Measurements from ENCODE around the gene SLC45A3.

SLC45A3 gene

GRCh38 chr1:205676597-205676996 lies 3.7 kb downstream of the SLC45A3 start:
- no peaks in the 10 kb centered on the region for H3K27me3 ChIP-seq (ENCODE audit: low read depth, low read length)
- peaks cover 0 to 20% of the 10 kb centered on the region in 2 donors for H3K4me1 ChIP-seq (ENCODE audit: control insufficient read depth in 1 of 2, insufficient read depth in 2 of 2, low read length in 2 of 2)

GRCh38 chr1:205676002-205676401 lies 4.3 kb downstream of the SLC45A3 start:
- Histone ChIP-seq H3K9me3 (ENCODE audit: control insufficient read depth in 1 of 2, low read length in 2 of 2) (no peaks in the 10 kb centered on the region), H3K36me3 (ENCODE audit: control insufficient read depth in 1 of 2, insufficient read depth in 2 of 2, low read length in 2 of 2) (no peaks in the 10 kb centered on the region), H3K4me3 (ENCODE audit: low read depth in 1 of 2, low read length in 2 of 2) (no peak overlapping the region), H3K27me3 (ENCODE audit: low read depth, low read length) (no peaks in the 10 kb centered on the region), H3K4me1 (ENCODE audit: control insufficient read depth in 1 of 2, insufficient read depth in 2 of 2, low read length in 2 of 2) (peaks cover 0 to 20% of the 10 kb centered on the region in 2 donors), H3K27ac (ENCODE audit: low read length) (no peak overlapping the region)

More at GRCh38 chr1:205676597-205676996, 3.7 kb downstream of the SLC45A3 start:
- H3K4me3 ChIP-seq (ENCODE audit: low read depth in 1 of 2, low read length in 2 of 2): no peak overlapping the region
- no peak overlapping the region for H3K27ac ChIP-seq (ENCODE audit: low read length)
- H3K36me3 ChIP-seq (ENCODE audit: control insufficient read depth in 1 of 2, insufficient read depth in 2 of 2, low read length in 2 of 2): no peaks in the 10 kb centered on the region
- H3K9me3 ChIP-seq (ENCODE audit: control insufficient read depth in 1 of 2, low read length in 2 of 2): no peaks in the 10 kb centered on the region

DNA sequence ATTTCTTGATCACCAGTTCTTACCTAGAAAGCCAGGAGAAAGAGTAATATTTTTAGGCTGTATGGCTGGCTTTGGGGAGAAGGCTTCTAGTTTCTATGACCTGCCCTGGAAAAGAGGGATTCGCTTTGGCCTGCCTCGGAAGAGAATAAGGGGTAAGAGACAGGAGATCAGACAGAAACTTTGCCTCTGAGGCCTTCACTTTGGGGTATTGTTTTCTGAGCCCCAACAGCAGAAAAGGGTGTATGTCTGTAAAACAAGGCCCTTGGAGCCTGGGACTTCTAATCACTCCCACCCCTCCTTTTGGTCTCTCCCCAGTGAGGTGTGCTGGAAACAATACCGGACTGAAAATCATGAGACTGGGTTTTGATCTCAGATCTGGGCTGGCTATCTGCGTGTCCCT lies 5.1 kb downstream of the SLC45A3 start:
- Histone ChIP-seq H3K36me3 (ENCODE audit: control insufficient read depth in 1 of 2, insufficient read depth in 2 of 2, low read length in 2 of 2) (no peaks in the 10 kb centered on the region), H3K4me3 (ENCODE audit: low read depth in 1 of 2, low read length in 2 of 2) (no peak overlapping the region), H3K27ac (ENCODE audit: low read length) (peak overlapping the region; percentile 8), H3K9me3 (ENCODE audit: control insufficient read depth in 1 of 2, low read length in 2 of 2) (no peaks in the 10 kb centered on the region), H3K27me3 (ENCODE audit: low read depth, low read length) (no peaks in the 10 kb centered on the region), H3K4me1 (ENCODE audit: control insufficient read depth in 1 of 2, insufficient read depth in 2 of 2, low read length in 2 of 2) (peaks cover 0 to 14% of the 10 kb centered on the region in 2 donors)

GRCh38 chr1:205672970-205673369 lies 7.3 kb downstream of the SLC45A3 start:
- Histone ChIP-seq H3K9me3 (ENCODE audit: control insufficient read depth in 1 of 2, low read length in 2 of 2) (no peaks in the 10 kb centered on the region), H3K36me3 (ENCODE audit: control insufficient read depth in 1 of 2, insufficient read depth in 2 of 2, low read length in 2 of 2) (no peaks in the 10 kb centered on the region), H3K4me3 (ENCODE audit: low read depth in 1 of 2, low read length in 2 of 2) (no peak overlapping the region), H3K27ac (ENCODE audit: low read length) (no peak overlapping the region), H3K27me3 (ENCODE audit: low read depth, low read length) (no peaks in the 10 kb centered on the region), H3K4me1 (ENCODE audit: control insufficient read depth in 1 of 2, insufficient read depth in 2 of 2, low read length in 2 of 2) (peaks cover 0 to 12% of the 10 kb centered on the region in 2 donors)

GRCh38 chr1:205672395-205672889 lies 7.9 kb downstream of the SLC45A3 start:
- Histone ChIP-seq H3K9me3 (ENCODE audit: control insufficient read depth in 1 of 2, low read length in 2 of 2) (no peaks in the 10 kb centered on the region), H3K27me3 (ENCODE audit: low read depth, low read length) (no peaks in the 10 kb centered on the region), H3K4me1 (ENCODE audit: control insufficient read depth in 1 of 2, insufficient read depth in 2 of 2, low read length in 2 of 2) (peaks cover 0 to 14% of the 10 kb centered on the region in 2 donors), H3K27ac (ENCODE audit: low read length) (no peak overlapping the region), H3K36me3 (ENCODE audit: control insufficient read depth in 1 of 2, insufficient read depth in 2 of 2, low read length in 2 of 2) (no peaks in the 10 kb centered on the region), H3K4me3 (ENCODE audit: low read depth in 1 of 2, low read length in 2 of 2) (no peak overlapping the region)

GRCh38 chr1:205670611-205671430 lies 9.5 kb downstream of the SLC45A3 start:
- no peak overlapping the region for H3K27ac ChIP-seq (ENCODE audit: low read length)
- no peaks in the 10 kb centered on the region for H3K36me3 ChIP-seq (ENCODE audit: control insufficient read depth in 1 of 2, insufficient read depth in 2 of 2, low read length in 2 of 2)
- no peak overlapping the region for H3K4me3 ChIP-seq (ENCODE audit: low read depth in 1 of 2, low read length in 2 of 2)
- peaks cover 0 to 14% of the 10 kb centered on the region in 2 donors for H3K4me1 ChIP-seq (ENCODE audit: control insufficient read depth in 1 of 2, insufficient read depth in 2 of 2, low read length in 2 of 2)
- H3K27me3 ChIP-seq (ENCODE audit: low read depth, low read length): no peaks in the 10 kb centered on the region
- no peaks in the 10 kb centered on the region for H3K9me3 ChIP-seq (ENCODE audit: control insufficient read depth in 1 of 2, low read length in 2 of 2)

DNA sequence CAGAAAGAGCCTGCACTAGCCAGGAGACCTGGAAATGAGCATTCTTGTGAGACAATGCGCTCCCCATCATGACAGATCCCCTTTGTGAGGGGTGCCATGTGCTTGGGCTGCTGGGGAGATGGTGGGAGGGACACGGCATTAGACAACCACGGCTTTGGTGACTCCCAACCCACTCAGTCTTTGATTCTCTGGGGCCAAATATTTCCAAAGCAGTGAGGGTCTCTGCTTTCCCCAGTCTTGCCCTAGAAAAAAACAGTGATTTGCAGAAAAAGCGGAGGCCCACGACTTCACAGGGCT lies 10.2 kb downstream of the SLC45A3 start:
- Histone ChIP-seq H3K27me3 (ENCODE audit: low read depth, low read length) (no peaks in the 10 kb centered on the region), H3K4me1 (ENCODE audit: control insufficient read depth in 1 of 2, insufficient read depth in 2 of 2, low read length in 2 of 2) (peaks cover 7 to 14% of the 10 kb centered on the region in 2 donors), H3K4me3 (ENCODE audit: low read depth in 1 of 2, low read length in 2 of 2) (no peak overlapping the region)

DNA sequence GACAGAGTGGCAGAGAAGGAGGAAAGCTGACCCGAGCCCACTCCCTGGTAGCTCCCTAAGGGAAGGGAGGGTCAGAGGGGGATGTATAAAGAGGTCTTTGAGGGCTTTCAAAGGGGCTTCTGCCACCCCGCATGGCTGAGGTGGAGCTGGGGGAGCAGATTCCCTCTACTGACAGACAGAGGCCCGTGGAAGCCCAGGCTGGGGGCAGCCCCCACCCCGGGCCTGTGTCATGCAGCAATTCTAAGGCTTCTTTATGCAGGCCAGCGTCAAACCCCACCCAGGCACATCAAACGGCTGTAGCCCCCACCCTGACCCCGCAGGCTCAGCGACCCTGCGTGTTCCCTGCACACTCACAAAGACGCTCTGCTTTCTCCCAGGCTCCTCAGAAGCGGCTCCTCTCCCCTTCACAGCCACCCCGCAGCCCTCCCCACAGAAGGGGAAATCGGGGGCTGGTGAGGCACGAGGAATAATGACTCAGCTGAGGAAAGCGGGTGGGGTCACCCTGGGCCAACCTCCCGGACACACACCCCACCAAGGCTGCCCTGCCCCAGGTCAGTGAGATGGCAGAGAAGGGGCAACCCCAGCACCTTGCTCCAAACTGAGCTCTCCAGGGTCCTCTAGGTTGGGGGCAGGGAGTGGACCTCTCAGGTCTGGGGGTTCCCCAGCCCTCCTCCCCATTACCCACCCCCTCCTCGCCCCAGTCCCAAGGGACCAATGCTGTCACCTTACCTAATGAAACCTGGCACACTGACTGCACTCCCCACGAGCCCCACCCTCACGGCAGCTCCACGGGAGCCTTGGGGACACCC lies 10.8 kb downstream of the SLC45A3 start:
- Histone ChIP-seq H3K4me1 (ENCODE audit: control insufficient read depth in 1 of 2, insufficient read depth in 2 of 2, low read length in 2 of 2) (peaks cover 8 to 14% of the 10 kb centered on the region in 2 donors), H3K4me3 (ENCODE audit: low read depth in 1 of 2, low read length in 2 of 2) (no peak overlapping the region), H3K27me3 (ENCODE audit: low read depth, low read length) (no peaks in the 10 kb centered on the region), H3K9me3 (ENCODE audit: control insufficient read depth in 1 of 2, low read length in 2 of 2) (no peaks in the 10 kb centered on the region), H3K36me3 (ENCODE audit: control insufficient read depth in 1 of 2, insufficient read depth in 2 of 2, low read length in 2 of 2) (no peaks in the 10 kb centered on the region), H3K27ac (ENCODE audit: low read length) (no peak overlapping the region)

More for the DNA sequence above, 10.2 kb downstream of the SLC45A3 start:
- Histone ChIP-seq H3K27ac (ENCODE audit: low read length) (no peak overlapping the region), H3K36me3 (ENCODE audit: control insufficient read depth in 1 of 2, insufficient read depth in 2 of 2, low read length in 2 of 2) (no peaks in the 10 kb centered on the region), H3K9me3 (ENCODE audit: control insufficient read depth in 1 of 2, low read length in 2 of 2) (no peaks in the 10 kb centered on the region)

DNA sequence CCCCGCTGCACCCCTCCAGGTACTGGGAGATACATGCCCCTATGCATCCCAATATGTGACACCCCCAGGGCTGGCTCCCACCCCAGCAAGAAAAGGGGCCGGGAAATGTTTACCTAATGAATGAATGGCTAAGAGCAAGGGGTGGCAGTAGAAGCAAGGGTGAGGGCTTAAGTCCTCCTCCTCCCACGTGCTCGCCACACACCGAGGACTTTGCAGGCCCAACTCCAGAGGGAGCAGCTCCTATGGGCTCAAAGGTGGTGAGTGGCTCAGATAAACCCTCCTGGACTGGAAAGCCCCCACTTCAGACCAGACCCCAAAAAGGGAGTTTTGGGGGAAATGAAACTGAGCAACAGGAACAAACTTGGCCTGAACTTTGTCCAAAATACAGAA lies 11.4 kb downstream of the SLC45A3 start:
- Histone ChIP-seq H3K9me3 (ENCODE audit: control insufficient read depth in 1 of 2, low read length in 2 of 2) (no peaks in the 10 kb centered on the region), H3K27me3 (ENCODE audit: low read depth, low read length) (no peaks in the 10 kb centered on the region), H3K4me3 (ENCODE audit: low read depth in 1 of 2, low read length in 2 of 2) (no peak overlapping the region), H3K4me1 (ENCODE audit: control insufficient read depth in 1 of 2, insufficient read depth in 2 of 2, low read length in 2 of 2) (peaks cover 8 to 14% of the 10 kb centered on the region in 2 donors), H3K27ac (ENCODE audit: low read length) (no peak overlapping the region), H3K36me3 (ENCODE audit: control insufficient read depth in 1 of 2, insufficient read depth in 2 of 2, low read length in 2 of 2) (no peaks in the 10 kb centered on the region)

DNA sequence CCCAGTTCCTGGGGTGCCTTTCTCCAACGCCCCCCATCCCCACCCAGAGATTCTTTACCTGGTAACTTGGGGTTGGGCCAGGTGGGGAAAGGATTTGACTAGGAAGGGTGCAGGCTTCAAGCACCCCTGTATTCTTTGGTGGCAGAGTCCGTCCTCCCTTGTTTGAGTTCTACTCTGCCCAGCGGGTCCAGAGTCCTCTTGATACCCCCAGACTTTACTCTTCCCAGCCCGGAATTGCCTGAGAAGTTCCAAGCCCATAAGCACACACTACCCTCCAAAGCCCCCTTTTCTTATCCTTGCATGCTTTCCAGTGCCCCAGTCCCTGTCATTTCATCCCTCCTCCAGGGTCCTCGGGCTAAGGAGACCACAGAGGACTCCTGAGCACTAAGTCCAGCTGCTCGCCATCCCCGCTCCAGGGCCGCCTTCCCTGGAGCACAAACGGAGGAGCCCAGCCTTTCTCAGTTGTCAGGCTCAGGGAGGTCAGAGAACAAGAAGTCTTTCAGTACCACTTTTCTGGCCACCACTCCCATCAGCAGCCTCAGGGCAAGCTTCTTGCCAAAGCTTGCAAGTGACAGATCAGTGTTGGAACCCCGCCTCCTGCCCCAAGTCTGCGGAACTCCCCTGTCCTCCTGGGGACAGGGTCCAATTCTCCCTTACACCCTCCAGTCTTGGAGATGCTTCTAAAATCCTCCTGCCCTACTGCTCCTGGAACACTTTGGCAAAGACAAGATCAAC lies 12.2 kb downstream of the SLC45A3 start:
- Histone ChIP-seq H3K27ac (ENCODE audit: low read length) (no peak overlapping the region), H3K27me3 (ENCODE audit: low read depth, low read length) (no peaks in the 10 kb centered on the region), H3K9me3 (ENCODE audit: control insufficient read depth in 1 of 2, low read length in 2 of 2) (no peaks in the 10 kb centered on the region), H3K36me3 (ENCODE audit: control insufficient read depth in 1 of 2, insufficient read depth in 2 of 2, low read length in 2 of 2) (no peaks in the 10 kb centered on the region), H3K4me3 (ENCODE audit: low read depth in 1 of 2, low read length in 2 of 2) (no peak overlapping the region), H3K4me1 (ENCODE audit: control insufficient read depth in 1 of 2, insufficient read depth in 2 of 2, low read length in 2 of 2) (peaks cover 8 to 14% of the 10 kb centered on the region in 2 donors)
